Uterus (tissue), 4 donors: ENCODE measurements around the gene ATP6V1B1. TPM values are rescaled to one million over a fixed set of nuclear protein-coding genes. Genes with fewer than 3 reads are reported as not detected.

ENCODE experiments used
- DNase-seq, 2 donors: peaks; one replicate each; pipeline ENCODE4 v3.0.0-alpha.2; 2019 to 2020
- H3K27ac ChIP-seq, 2 donors: fragments of 200-600 bp; sonication (generic); 1 replicate in 1 of 2; 2 replicates in 1 of 2; pipeline ENCODE4 v1.5.1; 2016 to 2018
- H3K27me3 ChIP-seq, 2 donors: fragments of 200-600 bp; sonication (generic); one replicate each; pipeline ENCODE4 v1.5.1; 2018 to 2019; ENCODE audit warnings: control low read depth in 1 of 2
- H3K36me3 ChIP-seq, 2 donors: fragments of 200-600 bp; sonication (generic); one replicate each; pipeline ENCODE4 v1.5.1; 2019; ENCODE audit warnings: control low read depth in 1 of 2
- H3K4me1 ChIP-seq, 2 donors: fragments of 200-600 bp; sonication (generic); one replicate each; pipeline ENCODE4 v1.5.1; 2018 to 2019; ENCODE audit warnings: control low read depth in 1 of 2
- H3K4me3 ChIP-seq, 2 donors: fragments of 200-600 bp; sonication (generic); 1 replicate in 1 of 2; 2 replicates in 1 of 2; pipeline ENCODE4 v1.5.1; 2018 to 2019; ENCODE audit warnings: mild to moderate bottlenecking in 1 of 2
- H3K9me3 ChIP-seq, 2 donors: fragments of 200-600 bp; sonication (generic); one replicate each; pipeline ENCODE4 v1.5.1; 2019; ENCODE audit warnings: control low read depth in 1 of 2
- POLR2A ChIP-seq, 2 donors: fragments of 450-650 bp; IDR thresholded peaks; one replicate each; pipeline ENCODE4 v1.6.1; 2016; ENCODE audit warnings: antibody characterized with exemption in 2 of 2, mild to moderate bottlenecking in 1 of 2, moderate library complexity in 1 of 2
- intact Hi-C: fragments of 100-400 bp; cut with DNase I; formaldehyde crosslinking; loops from one replicate; pipeline ENCODE4 v1.15.1; 2023; ENCODE audit warnings: low total_unique reads
- total RNA-seq, 4 donors: library from RNA; depleted of rRNA in 3 of 4; stranded (reverse); fragments of >200 nt in 3 of 4; gene quantifications; one replicate each; pipeline versions ENCODE4 v1.1.0 to v1.2.4, GENCODE V29; 2014 to 2023
- TF ChIP-seq, protein P1 (sequence below), 4 experiments: fragments of 200-600 bp in 2 of 4; fragments of 450-650 bp in 2 of 4; sonication (generic) in 2 of 4; IDR thresholded peaks; one replicate each; pipeline ENCODE4 v1.5.1; 2016 to 2019; ENCODE audit warnings: antibody characterized with exemption in 4 of 4, mild to moderate bottlenecking in 2 of 4, moderate library complexity in 1 of 4
- donor health status: DM: yes; HTN: yes; CAD: no.

Gene ATP6V1B1
- total RNA-seq, 4 donors from 2014 or later: 3.4 to 3.7 TPM; not detected in 2

DNA sequence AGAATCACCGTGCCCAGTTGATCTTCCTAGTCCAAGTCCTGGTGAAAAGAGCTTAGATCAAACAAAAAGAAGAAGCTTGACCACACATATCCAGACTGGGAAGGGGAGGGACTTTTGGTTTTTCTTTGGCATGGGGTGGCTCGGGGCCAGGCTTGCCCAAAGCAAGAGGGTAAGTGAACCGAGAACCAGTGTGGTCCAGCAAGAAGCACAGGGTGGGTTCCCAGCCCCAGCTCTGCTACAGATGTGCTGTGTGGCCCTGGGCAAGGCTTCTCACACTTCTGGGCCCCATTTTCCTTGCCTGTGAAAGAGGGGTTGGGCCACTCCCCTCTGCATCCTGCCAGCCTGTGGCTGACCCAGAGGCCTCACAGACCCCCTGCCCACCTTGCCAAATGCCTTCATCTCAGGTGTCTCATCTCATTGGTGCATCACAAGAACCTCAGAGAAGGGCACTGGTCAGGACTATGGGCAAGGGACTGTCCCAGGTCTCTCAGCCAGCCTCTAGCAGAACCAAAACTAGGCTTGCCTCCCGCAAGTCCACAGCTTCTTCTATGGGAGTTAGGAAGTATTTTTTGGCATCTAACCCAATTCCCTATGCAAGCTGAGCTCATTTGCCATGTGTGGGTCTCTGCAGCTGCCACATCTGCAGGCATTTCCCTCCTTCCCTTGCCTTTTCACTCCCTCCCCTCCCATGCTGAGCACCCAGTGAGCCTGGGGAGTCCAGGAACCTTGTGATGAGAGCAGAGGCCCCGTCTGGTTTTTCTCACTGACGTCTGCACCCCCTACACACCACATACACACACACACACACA lies 6.9 kb downstream of the ATP6V1B1 start:
- Histone ChIP-seq H3K4me3 (no peak overlapping the region), H3K9me3 (no peaks in the 10 kb centered on the region), H3K4me1 (no peaks in the 10 kb centered on the region), H3K27ac (no peak overlapping the region), H3K27me3 (no peaks in the 10 kb centered on the region), H3K36me3 (no peaks in the 10 kb centered on the region)
- no peak for DNase-seq
- intact Hi-C loops: no loop called here
- TF ChIP-seq, protein P1, sequence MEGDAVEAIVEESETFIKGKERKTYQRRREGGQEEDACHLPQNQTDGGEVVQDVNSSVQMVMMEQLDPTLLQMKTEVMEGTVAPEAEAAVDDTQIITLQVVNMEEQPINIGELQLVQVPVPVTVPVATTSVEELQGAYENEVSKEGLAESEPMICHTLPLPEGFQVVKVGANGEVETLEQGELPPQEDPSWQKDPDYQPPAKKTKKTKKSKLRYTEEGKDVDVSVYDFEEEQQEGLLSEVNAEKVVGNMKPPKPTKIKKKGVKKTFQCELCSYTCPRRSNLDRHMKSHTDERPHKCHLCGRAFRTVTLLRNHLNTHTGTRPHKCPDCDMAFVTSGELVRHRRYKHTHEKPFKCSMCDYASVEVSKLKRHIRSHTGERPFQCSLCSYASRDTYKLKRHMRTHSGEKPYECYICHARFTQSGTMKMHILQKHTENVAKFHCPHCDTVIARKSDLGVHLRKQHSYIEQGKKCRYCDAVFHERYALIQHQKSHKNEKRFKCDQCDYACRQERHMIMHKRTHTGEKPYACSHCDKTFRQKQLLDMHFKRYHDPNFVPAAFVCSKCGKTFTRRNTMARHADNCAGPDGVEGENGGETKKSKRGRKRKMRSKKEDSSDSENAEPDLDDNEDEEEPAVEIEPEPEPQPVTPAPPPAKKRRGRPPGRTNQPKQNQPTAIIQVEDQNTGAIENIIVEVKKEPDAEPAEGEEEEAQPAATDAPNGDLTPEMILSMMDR (IDR thresholded peaks at IDR 0.05): no peak
- no peak for TF ChIP-seq POLR2A (IDR thresholded peaks at IDR 0.05)

DNA sequence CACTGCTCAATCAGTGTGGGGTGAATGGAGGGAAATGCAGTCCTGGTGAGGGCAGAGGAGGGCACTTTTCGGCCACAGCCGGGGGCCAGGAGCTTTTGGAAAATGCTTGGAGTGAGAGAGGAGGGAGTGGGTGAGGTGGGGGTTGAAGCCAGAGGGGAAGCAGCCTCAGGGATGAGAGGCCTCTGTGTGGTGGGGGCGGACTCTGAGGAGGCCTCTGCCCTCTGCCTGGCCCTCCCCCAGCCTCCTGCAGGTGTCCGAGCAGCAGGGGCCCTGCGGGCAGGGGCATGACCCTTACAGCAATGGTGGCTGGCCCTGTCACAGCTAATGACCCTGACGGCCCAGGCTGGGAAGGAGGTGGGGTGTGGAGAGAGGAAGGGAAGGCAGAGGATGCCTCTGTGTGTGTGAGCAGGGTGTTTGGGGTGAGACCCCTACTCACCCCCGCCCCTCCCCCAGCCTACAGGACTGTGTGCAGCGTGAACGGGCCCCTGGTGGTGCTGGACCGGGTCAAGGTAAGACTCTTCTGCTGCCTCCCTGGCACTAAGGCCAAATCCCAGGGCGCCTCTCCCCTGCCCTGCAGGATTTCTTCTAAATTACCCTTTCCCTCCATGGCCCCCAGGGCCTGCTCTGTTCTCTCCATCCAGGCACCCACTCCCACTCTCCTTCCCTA lies 7.6 kb downstream of the ATP6V1B1 start:
- H3K27ac ChIP-seq: no peak overlapping the region
- no peaks in the 10 kb centered on the region for H3K36me3 ChIP-seq
- no peaks in the 10 kb centered on the region for H3K4me1 ChIP-seq
- TF ChIP-seq POLR2A (IDR thresholded peaks at IDR 0.05): no peak
- TF ChIP-seq, protein P1 (IDR thresholded peaks at IDR 0.05): no peak
- no peak for DNase-seq
- H3K9me3 ChIP-seq: no peaks in the 10 kb centered on the region
- no peaks in the 10 kb centered on the region for H3K27me3 ChIP-seq
- no peak overlapping the region for H3K4me3 ChIP-seq
- intact Hi-C loops: no loop called here

DNA sequence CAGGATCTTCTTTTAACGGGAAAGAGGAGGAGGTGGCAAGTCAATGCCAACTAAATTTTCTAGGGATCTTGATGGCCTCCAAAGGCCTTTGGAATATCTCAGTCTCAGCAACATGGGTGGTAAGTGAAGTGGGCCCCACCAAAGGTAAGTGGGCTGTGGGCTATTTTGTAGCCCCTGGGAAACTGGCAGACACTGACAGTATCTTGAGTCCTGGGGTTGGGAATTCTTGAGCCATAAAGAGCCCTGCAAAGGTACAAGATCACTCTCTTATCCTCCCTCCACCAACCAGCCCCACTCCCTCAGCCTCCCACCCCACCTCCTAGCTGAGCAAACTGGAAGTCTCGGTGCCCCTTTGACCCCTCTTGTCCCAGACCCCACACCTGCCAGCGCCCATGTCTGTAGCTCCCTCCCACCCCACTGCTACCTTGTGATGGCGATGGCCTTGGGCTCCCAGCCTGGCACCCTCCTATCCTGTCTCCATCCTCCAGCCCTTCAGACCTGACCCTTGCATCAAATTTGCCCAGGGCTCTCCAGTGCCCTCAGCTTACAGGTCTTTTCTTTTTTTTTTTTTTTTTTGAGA lies 8.5 kb downstream of the ATP6V1B1 start:
- no peaks in the 10 kb centered on the region for H3K4me1 ChIP-seq
- DNase-seq: no peak
- no peak overlapping the region for H3K27ac ChIP-seq
- no peaks in the 10 kb centered on the region for H3K9me3 ChIP-seq
- H3K27me3 ChIP-seq: no peaks in the 10 kb centered on the region
- H3K36me3 ChIP-seq: no peaks in the 10 kb centered on the region
- TF ChIP-seq, protein P1 (IDR thresholded peaks at IDR 0.05): no peak
- TF ChIP-seq POLR2A (IDR thresholded peaks at IDR 0.05): no peak
- intact Hi-C loops: no loop called here
- H3K4me3 ChIP-seq: no peak overlapping the region

DNA sequence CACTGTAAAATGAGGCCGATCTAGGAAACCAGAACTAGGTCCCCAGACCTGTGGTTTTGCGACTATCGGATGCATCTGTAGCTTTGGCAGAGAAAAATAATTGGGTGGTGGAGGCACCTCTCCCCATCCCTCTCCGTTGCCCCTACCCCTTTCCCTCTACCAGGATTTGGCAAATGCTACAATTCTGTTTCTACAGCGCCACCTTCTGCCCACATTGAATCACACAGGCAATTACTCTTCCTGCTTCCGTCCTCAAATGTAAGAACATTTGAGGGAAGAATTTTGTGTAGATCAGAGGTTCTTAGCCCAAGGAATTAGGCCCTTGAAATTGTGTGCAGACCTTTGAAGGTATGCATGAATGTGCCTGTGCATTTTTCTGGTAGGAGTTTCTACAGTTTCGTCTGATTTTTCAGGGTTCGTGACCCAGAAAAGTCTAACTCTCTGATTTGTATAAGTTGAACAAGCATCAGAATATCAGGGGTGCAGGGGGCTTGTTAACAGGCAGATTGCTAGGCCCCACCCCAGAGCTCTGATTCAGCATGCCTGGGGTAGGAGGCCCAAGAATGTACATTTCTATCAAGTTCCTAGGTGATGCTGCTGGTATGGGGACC lies 11.2 kb downstream of the ATP6V1B1 start:
- Histone ChIP-seq H3K36me3 (no peaks in the 10 kb centered on the region), H3K4me1 (no peaks in the 10 kb centered on the region), H3K27me3 (no peaks in the 10 kb centered on the region), H3K27ac (no peak overlapping the region), H3K9me3 (no peaks in the 10 kb centered on the region), H3K4me3 (no peak overlapping the region)
- intact Hi-C loops: no loop called here
- no peak for TF ChIP-seq POLR2A (IDR thresholded peaks at IDR 0.05)
- TF ChIP-seq, protein P1 (IDR thresholded peaks at IDR 0.05): peak; percentile 51 to 74 (median 55)
- peak; percentile 32 to 36 for DNase-seq
